Measurements from ENCODE around the gene DOCK1.

DOCK1 gene

GRCh38 chr10:126917375-126917774 lies 12.1 kb downstream of the DOCK1 start:
- TF ChIP-seq, protein P1, sequence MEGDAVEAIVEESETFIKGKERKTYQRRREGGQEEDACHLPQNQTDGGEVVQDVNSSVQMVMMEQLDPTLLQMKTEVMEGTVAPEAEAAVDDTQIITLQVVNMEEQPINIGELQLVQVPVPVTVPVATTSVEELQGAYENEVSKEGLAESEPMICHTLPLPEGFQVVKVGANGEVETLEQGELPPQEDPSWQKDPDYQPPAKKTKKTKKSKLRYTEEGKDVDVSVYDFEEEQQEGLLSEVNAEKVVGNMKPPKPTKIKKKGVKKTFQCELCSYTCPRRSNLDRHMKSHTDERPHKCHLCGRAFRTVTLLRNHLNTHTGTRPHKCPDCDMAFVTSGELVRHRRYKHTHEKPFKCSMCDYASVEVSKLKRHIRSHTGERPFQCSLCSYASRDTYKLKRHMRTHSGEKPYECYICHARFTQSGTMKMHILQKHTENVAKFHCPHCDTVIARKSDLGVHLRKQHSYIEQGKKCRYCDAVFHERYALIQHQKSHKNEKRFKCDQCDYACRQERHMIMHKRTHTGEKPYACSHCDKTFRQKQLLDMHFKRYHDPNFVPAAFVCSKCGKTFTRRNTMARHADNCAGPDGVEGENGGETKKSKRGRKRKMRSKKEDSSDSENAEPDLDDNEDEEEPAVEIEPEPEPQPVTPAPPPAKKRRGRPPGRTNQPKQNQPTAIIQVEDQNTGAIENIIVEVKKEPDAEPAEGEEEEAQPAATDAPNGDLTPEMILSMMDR (IDR thresholded peaks at IDR 0.05) = no peak
- Histone ChIP-seq H3K4me1 (ENCODE audit: control insufficient read depth in 1 of 2, insufficient read depth in 1 of 2, low read depth in 1 of 2, low read length in 1 of 2) (no peaks in the 10 kb centered on the region), H3K9me3 (no peaks in the 10 kb centered on the region), H3K27me3 (no peaks in the 10 kb centered on the region), H3K4me3 (ENCODE audit: low read depth in 1 of 2, low read length in 1 of 2) (no peak overlapping the region), H3K27ac (no peak overlapping the region), H3K36me3 (no peaks in the 10 kb centered on the region)

DNA sequence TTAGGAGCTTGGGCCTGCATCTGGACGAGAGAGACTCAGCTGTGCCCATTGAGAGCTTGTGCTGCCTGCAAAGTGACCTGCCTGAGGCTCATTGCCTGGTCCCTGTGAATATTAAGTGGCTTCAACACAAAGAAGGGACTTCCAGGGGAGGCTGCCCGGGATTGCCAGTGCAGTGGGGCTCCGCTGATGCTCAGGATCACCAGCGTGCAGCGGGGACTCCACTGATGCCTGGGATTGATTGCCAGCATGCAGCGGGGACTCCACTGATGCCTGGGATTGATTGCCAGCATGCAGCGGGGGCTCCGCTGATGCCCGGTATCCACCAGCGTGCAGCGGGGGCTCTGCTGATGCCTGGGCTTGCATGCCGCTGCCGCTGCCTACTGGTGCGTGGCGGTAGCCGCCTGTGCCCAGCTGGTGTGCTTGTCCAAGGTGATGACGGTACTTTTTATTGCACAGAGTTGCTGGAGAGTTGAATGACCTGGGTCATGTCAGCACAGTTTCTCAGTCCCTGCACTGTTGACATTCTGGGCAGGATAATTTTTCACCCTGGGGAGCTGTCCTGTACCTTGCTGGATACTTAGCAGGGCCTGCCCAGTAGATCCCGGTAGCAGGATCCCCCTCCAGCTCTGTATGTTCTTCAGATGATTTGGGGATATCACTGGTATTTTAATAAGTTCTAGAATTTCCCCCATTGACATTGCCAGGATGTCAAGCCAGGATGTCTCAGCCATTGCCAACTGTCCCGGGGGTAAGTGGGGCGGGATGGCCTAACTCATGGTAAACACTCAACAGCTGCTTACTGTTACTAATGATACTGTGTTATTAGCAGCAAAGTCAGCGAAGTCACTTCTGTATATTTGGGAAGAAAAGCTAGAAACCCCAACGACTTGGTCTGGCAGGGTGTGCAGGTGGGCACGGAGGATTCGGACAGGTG lies 13.0 kb downstream of the DOCK1 start:
- H3K4me1 ChIP-seq (ENCODE audit: control insufficient read depth in 1 of 2, insufficient read depth in 1 of 2, low read depth in 1 of 2, low read length in 1 of 2) = no peaks in the 10 kb centered on the region
- H3K4me3 ChIP-seq (ENCODE audit: low read depth in 1 of 2, low read length in 1 of 2) = no peak overlapping the region
- H3K27me3 ChIP-seq = no peaks in the 10 kb centered on the region
- no peaks in the 10 kb centered on the region for H3K36me3 ChIP-seq
- no peaks in the 10 kb centered on the region for H3K9me3 ChIP-seq
- TF ChIP-seq, protein P1 (IDR thresholded peaks at IDR 0.05) = no peak
- H3K27ac ChIP-seq = no peak overlapping the region

GRCh38 chr10:126919426-126919825 lies 14.2 kb downstream of the DOCK1 start:
- H3K9me3 ChIP-seq = no peaks in the 10 kb centered on the region
- TF ChIP-seq, protein P1 (IDR thresholded peaks at IDR 0.05) = no peak
- no peaks in the 10 kb centered on the region for H3K27me3 ChIP-seq
- H3K27ac ChIP-seq = no peak overlapping the region
- no peak overlapping the region for H3K4me3 ChIP-seq (ENCODE audit: low read depth in 1 of 2, low read length in 1 of 2)
- no peaks in the 10 kb centered on the region for H3K4me1 ChIP-seq (ENCODE audit: control insufficient read depth in 1 of 2, insufficient read depth in 1 of 2, low read depth in 1 of 2, low read length in 1 of 2)
- no peaks in the 10 kb centered on the region for H3K36me3 ChIP-seq

DNA sequence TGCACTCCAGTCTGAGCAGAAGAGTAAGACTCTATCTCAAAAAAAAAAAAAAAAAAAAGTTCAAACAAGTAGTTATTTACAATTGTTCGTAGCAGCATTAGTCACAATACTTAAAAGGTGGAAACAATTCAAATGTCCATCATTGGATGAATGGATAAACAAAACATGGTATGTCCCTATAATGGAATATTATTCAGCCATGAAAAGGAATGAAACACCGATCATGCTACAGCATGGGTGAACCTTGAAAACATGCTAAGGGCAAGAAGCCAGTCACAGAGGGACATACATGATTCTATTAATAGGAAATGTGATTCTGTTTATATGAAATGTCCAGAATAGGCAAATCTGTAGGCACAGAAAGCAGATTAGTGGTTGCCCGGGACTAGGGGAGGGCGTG lies 15.9 kb downstream of the DOCK1 start:
- TF ChIP-seq, protein P1 (IDR thresholded peaks at IDR 0.05) = no peak
- H3K27ac ChIP-seq = no peak overlapping the region
- no peaks in the 10 kb centered on the region for H3K36me3 ChIP-seq
- no peaks in the 10 kb centered on the region for H3K4me1 ChIP-seq (ENCODE audit: control insufficient read depth in 1 of 2, insufficient read depth in 1 of 2, low read depth in 1 of 2, low read length in 1 of 2)
- no peak overlapping the region for H3K4me3 ChIP-seq (ENCODE audit: low read depth in 1 of 2, low read length in 1 of 2)
- no peaks in the 10 kb centered on the region for H3K9me3 ChIP-seq
- no peaks in the 10 kb centered on the region for H3K27me3 ChIP-seq

GRCh38 chr10:126921974-126922525 lies 16.8 kb downstream of the DOCK1 start:
- Histone ChIP-seq H3K36me3 (no peaks in the 10 kb centered on the region), H3K27ac (no peak overlapping the region), H3K4me1 (ENCODE audit: control insufficient read depth in 1 of 2, insufficient read depth in 1 of 2, low read depth in 1 of 2, low read length in 1 of 2) (no peaks in the 10 kb centered on the region), H3K4me3 (ENCODE audit: low read depth in 1 of 2, low read length in 1 of 2) (no peak overlapping the region), H3K9me3 (no peaks in the 10 kb centered on the region), H3K27me3 (no peaks in the 10 kb centered on the region)
- TF ChIP-seq, protein P1 (IDR thresholded peaks at IDR 0.05) = no peak
